COLO829 (cell line): ENCODE measurements around the gene RHD.
"Not testable (repeated sequence)": the region's sequence is repeated elsewhere in the genome, so short reads cannot be mapped to it uniquely, and the experiment has no call there.

ENCODE experiments used
- DNase-seq: peaks from one replicate; pipeline ENCODE4 v3.0.0; 2012; ENCODE audit warnings: low spot score

The RHD gene

DNA sequence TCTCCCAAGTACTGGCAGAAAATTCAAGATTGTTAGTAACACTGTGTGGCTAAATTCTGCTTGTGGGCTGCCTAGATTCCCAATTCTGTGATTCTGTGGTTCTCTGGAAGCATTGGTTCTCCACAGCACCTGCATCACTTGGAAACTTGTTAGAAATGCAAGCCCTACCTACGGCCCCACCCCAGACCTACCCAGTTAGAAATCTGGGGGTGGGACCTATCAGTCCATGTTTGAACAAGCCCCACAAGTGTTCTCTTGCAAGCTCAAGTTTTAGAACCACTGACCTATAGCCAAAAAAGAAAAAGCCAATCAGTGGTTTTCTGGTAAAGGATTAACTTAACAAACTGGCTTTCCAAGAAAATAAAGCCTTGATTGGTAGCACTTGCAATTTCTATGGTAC is 35.9 kb downstream of the RHD start:
- DNase-seq, result not testable (repeated sequence)

GRCh38 chr1:25309085-25309484 is 36.8 kb downstream of the RHD start:
- not testable (repeated sequence) for DNase-seq

DNA sequence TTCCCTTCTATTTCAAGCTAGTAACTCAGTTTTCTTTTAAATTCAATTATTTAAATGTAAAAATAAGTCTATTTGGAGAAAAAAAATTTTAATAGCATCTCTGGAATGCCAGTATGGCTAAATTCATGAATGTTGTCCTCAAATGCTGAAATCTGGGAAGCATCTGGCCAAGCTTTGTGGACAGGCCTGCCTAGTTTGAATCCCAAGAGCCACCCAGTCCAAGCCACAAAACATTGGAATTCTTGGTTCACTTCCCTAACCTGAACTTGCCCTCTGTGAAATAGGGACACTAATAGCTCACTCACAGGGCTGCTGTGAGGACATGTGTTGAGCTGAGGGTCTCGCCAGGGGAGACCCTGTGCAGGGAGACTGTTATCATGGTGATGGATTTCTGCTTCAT is 37.2 kb downstream of the RHD start:
- DNase-seq, result not testable (repeated sequence)

- DNase-seq, result not testable (repeated sequence)
Observed at GRCh38 chr1:25312806-25313470, 40.6 kb downstream of the RHD start.

DNA sequence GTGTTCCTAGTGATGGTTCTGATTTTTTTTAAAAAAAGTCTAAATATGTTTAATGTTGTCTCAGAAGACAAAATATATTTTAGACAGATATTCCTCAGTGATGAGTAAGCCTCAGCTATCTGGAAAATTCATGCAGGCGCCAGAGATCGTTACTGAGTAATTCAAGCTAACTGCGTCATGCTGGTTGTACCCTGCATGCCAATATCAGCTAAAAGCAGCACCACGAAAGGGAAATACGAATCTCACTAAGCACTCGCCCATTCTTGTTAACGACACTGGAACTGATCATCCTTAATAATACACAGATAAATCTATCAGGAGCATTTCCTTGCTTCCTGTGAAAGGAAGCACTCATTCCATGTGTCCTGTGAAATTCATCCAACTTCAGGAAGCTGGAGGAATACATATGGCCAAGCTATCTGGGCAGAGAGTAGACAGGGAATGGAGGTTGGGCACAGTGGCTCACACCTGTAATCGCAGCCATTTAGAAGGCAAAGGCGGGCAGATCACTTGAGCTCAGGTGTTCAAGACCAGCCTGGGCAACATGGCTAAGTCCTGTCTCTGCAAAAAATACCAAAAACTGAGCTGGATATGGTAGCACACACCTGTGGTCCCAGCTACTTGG is 48.1 kb downstream of the RHD start:
- DNase-seq, result not testable (repeated sequence)

DNA sequence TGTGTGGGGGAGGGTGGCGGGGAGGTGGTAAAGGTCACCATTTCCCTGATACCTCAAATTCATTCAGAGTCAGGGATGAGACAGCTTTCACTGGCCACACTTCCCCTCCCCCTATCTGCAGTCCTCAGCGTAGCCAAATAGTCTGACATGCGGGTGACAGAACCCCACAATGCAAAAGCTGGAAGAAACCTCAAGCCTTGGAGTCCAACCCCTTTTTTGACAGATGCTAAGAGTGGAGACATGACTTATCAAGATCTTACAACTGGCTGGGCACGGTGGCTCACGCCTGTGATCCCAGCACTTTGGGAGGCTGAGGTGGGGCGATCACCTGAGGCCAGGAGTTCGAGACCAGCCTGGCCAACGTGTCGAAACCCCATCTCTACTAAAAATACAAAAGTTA is 49.8 kb downstream of the RHD start:
- DNase-seq, result not testable (repeated sequence)

DNA sequence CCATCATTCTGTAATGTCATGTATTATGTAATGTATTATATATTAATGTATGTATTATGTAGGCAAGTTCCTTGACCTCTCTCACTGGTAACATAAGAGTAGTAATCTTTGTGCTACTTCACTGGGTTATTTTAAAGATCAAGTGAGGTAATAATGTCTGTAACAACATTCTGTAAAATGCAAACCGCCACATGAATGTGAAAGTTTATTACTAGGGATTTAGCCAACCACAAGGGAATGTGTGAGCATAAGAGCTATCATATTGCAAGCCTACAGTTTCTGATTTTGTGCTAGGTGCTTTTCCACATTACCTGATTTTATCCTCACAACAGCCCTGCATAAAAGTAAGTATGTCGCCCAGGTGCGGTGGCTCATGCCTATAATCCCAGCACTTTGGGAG is 52.1 kb downstream of the RHD start:
- not testable (repeated sequence) for DNase-seq

DNA sequence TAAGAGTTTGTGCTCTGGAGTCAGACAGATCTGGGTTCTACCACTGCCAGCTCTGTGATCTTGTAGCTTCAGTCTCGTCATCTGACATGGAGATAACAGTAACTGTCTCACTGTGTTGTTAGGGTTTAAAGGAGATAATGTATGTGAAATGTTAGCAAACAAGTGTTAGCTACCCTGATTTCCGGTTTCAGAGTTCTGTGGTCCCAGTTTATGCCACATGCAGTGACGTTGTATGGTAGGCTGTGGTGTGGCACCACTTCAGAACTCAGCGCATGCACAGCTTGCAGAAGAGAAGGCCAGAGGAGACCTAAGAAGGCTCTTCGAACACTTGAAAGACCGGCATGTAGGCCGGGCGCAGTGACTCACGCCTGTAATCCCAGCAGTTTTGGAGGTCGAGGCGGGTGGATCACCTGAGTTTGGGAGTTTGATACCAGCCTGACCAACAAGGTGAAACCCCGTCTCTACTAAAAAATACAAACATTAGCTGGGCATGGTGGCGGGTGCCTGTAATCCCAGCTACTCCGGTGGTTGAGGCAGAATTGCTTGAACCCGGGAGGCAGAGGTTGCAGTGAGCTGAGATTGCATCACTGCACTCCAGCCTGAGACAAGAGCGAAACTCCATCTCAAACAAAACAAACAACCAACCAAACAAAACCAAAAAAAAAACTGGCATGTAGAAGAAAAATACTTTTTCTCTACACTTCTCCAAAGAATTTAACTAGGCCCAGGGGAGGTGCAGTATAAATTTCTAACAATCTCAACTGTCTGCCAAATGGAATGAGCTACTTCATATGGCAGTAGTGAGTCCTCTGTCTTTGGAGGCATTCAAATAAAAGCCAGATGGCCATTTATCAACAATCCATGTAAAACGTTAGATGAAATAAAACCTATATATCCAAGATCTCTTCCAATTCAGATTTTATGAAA is 55.8 kb downstream of the RHD start:
- DNase-seq, result not testable (repeated sequence)

DNA sequence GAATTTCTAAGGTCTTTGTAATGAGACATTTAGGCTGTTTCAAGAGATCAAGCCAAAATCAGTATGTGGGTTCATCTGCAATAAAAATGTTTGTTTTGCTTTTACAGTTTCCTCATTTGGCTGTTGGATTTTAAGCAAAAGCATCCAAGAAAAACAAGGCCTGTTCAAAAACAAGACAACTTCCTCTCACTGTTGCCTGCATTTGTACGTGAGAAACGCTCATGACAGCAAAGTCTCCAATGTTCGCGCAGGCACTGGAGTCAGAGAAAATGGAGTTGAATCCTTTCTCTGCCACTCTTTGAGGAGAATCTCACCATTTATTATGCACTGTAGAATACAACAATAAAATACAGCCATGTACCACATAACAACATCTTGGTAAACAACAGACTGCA is 56.5 kb downstream of the RHD start:
- not testable (repeated sequence) for DNase-seq

GRCh38 chr1:25329336-25329735 is 57.0 kb downstream of the RHD start:
- DNase-seq, result not testable (repeated sequence)

DNA sequence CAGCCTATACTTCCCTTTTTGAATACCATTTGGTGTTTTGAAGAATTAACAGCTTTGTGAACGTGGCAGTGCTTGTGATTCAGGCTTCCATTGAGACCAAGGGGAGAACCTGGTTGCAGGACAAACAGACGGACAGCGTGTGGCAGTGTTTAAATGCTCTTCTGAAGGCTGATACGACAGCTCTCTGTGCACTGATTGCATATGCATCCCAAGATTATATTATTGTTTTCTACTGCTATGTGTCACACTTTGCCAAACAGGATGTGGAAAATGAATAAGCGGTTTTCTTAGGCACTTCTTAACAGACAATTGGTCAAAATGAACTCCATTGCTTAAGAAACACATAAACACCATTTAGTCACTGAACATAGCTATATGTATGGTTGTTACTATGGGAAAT is 57.6 kb downstream of the RHD start:
- not testable (repeated sequence) for DNase-seq

- DNase-seq, result not testable (repeated sequence)
Observed at GRCh38 chr1:25336922-25337354, 64.6 kb downstream of the RHD start.

GRCh38 chr1:25337483-25338187 is 65.3 kb downstream of the RHD start:
- DNase-seq, result not testable (repeated sequence)

DNA sequence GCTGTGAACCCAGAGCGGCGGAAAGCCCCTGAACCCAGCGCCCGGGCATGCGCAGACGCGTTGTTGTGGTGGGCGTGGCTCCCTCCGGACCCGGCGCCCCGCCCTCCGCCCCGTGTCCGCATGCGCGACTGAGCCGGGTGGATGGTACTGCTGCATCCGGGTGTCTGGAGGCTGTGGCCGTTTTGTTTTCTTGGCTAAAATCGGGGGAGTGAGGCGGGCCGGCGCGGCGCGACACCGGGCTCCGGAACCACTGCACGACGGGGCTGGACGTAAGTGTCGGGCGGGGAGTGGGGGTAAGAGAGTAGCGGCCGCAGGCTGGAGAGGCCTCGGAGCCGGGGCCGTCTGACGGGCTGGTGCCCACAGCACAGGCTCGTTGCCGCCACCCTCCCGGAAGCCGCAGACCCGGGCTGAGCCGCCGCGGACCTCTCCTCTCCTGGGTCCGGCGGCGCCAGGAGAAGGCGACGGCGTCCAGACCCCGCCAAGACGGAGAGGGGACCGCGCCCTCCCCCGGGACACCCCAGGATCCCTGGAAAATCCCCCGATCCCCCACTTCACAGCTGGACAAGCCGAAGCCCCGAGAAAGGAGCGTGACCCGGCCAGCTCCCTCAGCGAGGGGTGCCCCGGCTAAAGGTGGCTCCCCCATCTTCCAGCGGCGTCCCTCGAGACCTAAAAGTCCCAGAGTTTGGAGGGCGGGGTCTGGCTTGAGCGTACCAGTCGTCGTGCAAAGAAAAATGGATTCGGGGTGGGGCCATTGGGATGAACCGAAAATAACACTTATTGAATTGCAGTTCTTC is 66.1 kb downstream of the RHD start, which contains the start of gene TMEM50A:
Gene TMEM50A (plus strand): TSS at position 147 of the 794 bp plus-strand sequence. CDS start 2,153 bp downstream, outside the sequence.
- DNase-seq, result peak; percentile 93

DNA sequence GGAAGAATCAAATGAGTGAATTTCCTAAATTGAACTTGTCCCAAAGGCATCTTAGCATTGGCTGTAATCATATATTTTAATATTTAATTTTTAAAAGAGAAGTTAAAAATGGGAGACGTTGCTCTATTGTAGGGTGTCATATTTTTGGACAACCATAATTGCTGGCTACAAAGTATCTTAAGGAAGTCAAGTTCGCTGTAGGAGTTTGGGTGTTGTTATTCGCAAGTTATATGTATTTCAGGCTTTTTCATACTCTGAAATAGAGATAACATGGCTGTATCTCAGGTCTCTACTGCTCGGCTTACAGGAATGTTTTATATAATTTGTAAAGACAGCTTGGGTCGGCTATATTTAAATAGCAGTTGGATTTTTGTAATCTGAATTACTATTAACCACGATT is 66.7 kb downstream of the RHD start:
- no peak for DNase-seq

DNA sequence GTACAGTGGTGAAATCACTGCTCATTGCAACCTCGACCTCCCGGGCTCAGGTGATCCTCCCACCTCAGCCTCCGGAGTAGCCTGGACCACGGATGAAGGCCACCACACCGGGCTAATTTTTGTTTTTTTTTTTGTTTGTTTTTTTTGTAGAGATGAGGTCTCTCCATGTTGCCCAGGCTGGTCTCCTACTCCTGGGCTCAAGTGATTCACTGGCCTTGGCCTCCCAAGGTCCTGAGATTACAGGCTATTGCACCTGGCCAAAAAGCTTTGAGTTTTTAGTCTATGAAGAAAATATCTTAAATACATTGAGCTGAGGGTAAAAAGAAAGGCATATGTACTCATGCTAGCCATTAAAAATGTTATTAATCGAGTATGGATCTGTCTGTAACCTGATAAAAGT is 69.4 kb downstream of the RHD start:
- no peak for DNase-seq

- no peak for DNase-seq
Observed at GRCh38 chr1:25342846-25343245, 70.5 kb downstream of the RHD start.

GRCh38 chr1:25343872-25344271 is 71.6 kb downstream of the RHD start:
- no peak for DNase-seq

DNA sequence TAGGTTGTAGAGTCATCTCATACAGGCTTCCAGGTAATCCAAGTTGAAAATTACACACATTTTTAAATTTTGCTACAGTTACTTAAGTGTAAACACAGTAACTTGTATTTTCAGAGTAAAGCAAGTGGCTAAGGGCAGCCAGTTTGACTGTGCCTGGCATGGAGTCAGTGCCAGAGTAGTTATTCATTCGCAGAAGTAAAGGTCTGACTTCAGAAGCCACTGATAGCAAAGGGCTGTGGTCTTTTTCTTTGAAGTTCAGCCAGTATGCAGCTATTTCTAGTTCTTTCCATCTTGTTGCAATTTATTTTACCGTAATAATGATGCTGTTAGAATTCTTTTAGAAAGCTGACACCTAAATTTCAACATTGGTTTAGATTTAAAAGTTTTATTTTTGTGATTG is 75.2 kb downstream of the RHD start:
- DNase-seq, result no peak

- DNase-seq, result no peak
Observed at GRCh38 chr1:25349606-25350005, 77.3 kb downstream of the RHD start.

DNA sequence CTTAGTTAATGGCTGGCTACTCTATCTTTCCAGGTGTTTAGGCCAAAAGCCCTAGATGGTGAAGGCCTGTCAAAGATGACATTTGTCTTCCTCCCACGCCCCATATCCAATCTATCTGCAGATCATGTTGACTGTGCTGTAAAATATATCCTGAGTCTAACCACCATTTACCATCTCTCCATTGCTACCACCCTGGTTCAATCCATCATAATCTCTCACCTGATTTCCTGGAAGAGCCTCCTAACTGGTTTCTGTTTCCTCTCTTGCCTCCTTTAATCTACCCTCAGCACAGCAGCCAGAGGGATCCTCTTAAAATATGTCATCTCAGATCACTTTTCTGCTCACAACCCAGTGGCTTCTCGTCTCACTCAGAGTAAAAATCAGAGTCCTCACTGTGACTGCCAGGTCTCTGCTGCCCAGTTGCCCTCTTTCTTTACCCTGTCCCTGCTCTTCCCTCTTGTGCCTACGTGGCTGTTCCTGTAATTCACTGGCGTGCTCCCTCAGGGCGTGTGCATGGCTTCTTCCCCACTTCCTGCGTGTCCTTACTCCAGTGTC is 83.6 kb downstream of the RHD start:
- DNase-seq, result no peak
